Measurements from ENCODE around the gene MYL3.

Gene MYL3

DNA sequence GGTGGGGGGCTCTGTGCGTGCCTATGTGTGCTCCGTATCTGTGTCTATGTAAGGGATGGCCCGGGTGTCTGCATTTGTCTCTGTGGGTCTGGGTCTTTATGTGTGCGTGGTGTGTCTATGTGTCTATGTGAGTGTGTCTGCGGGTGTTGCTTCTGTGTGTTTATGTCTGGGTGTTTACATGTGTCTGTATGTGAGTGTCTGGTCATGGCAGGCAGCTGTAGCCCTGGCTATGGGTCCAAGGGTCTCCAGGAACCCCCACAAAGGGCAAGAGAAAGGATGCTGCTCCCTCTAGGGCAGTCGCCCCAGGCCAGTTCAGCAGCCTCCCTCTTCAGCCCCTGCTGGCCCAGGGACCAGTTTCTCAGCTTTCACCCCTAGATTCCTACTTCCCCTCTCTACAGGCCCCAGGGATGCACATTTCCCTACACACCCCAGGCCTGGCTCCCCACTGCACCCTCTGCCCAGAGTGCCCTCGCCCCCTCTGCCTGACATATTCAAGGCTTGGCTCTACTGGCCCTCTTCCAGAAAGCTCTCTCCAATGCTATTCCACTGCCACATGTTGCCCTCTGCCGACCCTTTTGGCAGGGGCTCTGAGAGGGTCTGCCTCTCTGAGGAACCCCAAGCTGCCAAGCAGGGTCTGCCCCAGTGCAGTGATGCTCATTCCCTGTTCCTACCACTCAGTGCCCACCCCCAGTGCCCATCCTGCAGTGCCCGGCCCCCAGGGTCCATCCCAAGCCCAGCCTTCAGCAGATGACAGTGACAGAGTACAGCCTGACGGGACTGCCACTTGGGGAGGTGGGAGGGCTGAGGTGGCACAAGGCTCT lies 1.0 kb upstream of the MYL3 start:
- no peak for DNase-seq

- DNase-seq, result no peak
Observed at GRCh38 chr3:46862369-46863025, 747 bp downstream of the MYL3 start.

- DNase-seq, result no peak
Observed at GRCh38 chr3:46861605-46862368, 1.5 kb downstream of the MYL3 start.

DNA sequence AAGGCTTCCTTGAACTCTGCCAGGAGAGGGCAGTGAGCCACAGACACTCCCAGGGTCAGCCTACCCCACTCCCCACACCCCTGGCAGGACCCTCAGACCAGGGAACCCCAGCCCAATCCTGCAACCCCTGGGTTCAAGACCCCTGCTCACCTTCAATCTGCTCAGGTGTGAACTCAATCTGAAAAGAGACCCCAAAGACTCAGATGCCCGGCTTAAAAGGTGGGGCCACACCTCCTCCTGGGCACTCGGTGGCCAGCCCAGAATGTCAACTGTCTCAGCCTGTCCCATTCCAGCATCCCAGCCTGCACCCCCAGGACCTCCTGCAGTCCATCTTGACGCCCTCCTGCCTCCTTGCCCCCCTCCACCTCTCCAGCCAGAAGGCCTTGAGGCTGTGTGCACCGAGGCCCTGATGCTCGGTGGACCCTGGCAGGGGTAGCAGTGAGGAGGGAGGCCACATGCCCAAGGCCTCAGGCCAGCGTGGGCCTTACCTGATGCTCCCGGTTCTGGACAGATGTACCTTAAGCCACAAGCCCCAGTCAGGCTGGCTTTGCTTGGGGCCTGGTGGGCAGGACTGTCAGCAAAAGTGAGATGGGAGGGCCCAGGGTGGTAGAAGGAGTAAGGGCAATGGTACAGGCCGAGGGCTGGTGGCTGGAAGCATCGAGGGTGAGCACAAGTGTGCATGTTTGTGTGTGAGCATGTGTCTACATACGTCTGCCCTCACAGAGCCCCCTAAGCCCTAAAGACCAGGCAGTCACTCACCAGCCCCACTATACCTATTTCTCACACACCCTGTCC lies 2.2 kb downstream of the MYL3 start:
- DNase-seq, result no peak

GRCh38 chr3:46860017-46860809 lies 3.0 kb downstream of the MYL3 start:
- no peak for DNase-seq

- DNase-seq, result no peak
Observed at GRCh38 chr3:46859001-46859710, 4.1 kb downstream of the MYL3 start.

GRCh38 chr3:46858456-46858855 lies 4.8 kb downstream of the MYL3 start:
- no peak for DNase-seq

- no peak for DNase-seq
Observed at GRCh38 chr3:46857485-46858341, 5.5 kb downstream of the MYL3 start.

GRCh38 chr3:46856576-46857471 lies 6.4 kb downstream of the MYL3 start:
- no peak for DNase-seq

DNA sequence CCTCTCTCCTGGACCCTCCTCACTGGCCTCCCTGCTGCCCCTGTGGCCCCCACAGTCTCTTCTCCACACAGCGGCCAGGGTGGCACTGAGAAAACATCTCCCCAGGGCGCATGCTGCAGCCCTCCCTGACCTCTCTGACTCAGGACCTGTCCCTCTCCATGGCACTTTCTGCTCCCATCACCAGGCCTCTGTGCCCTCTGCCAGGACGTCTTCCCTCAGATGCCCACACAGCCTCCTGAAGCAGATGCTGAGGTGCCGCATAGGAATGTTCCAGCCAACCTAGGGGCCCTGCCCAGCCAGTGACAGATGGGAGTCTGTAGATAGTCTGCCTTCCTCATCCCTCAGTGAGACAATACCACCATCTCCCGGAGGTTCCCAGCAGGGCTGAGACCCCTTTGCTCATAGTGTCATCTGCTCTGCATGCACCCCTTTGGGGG lies 8.7 kb downstream of the MYL3 start:
- DNase-seq, result no peak

GRCh38 chr3:46853441-46854415 lies 9.5 kb downstream of the MYL3 start:
- no peak for DNase-seq

GRCh38 chr3:46852839-46853355 lies 10.3 kb downstream of the MYL3 start:
- no peak for DNase-seq

- DNase-seq, result no peak
Observed at GRCh38 chr3:46852334-46852720, 10.9 kb downstream of the MYL3 start.

DNA sequence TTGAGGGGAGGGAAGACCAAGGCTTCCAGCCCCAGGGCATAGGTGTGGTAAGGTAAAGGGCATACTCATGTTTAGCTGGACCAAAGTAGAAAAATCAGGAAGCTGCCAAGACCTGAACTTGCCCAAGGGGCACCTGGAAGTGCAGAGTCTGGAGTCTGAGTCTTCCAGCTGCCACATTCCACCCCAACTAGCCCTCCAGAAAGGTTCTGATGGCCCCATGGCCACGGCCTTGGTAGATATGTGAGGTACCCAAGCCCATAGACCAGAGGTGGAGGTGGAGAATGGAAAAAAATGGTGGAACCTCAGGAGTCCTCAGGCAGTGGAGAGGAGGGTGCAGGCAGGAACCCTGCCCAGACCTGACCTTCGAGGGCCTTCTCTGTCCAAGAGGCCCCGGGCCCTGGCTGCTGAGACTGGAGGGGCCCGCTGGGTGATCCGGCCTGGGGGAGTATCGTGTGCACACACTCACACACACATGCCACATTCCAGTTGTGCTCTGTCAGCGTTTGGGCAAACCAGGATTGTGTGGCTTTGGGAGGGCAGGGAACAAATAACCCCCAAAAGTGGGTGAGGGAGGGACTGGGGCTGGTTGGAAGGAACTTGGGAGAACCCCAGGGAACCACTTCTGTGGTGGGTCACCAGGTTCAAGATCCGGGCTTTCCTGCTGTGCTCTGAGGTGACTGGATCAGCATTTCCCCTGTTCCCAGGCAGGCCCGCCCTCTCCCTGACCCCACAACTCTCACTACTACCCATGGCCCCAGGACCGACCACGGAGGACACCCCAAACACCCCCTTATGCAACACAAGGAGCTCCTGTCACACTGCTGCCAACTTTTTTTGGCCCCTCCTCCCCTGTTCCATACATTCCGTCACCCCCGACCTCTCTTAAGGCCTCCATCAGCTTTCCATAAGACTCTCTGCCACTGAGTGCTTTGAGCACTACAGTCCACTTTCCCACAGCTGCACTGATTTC lies 11.6 kb downstream of the MYL3 start:
- DNase-seq, result no peak

- no peak for DNase-seq
Observed at GRCh38 chr3:46850468-46850779, 12.8 kb downstream of the MYL3 start.

DNA sequence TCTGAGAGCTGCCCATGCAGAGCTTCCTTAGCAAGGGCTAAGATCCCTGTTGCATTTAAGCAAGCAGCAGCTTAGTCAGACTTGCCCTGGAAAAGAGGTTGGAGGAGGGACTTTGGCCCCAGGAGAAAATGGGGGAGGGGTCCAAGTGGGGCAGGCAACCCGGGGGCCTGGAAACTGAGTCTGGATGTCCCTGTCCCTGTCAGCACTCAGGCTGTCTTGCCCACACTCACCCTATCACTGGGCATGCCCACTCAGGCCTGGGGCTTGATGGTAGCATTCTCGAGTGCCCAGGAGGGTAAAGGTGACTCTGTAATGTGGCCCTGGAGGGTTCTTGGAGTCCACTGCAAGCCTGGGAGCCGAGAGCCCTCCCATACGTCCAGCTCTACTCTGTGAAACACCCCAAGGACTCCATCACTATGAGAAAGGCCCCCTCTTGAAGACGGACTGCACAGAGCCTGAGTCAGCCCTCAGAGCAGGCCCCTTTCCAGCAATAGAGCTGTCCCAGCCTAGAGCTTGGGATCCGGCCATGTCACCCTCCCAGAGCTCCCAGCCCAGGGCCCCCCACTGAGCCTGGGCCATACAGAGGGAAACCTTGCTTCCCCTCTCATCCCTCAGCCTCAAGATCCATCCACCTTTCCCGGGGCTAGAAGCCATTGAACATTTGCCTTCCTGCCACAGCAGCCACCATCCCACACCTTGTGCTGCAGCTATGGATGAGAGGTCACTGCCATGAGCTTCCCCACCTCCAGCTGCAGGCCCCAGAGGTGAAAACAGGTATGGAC lies 13.4 kb downstream of the MYL3 start:
- DNase-seq, result no peak

All from NCI-H1694 treated with DMSO at 0.1 percent for 48 hours (cell line).